ENCODE results near the gene FBXL7. TPM values are rescaled to one million over a fixed set of nuclear protein-coding genes. Genes with fewer than 3 reads are reported as not detected.

FBXL7 gene
- total RNA-seq, 2 experiments from 2014 or later = not detected

DNA sequence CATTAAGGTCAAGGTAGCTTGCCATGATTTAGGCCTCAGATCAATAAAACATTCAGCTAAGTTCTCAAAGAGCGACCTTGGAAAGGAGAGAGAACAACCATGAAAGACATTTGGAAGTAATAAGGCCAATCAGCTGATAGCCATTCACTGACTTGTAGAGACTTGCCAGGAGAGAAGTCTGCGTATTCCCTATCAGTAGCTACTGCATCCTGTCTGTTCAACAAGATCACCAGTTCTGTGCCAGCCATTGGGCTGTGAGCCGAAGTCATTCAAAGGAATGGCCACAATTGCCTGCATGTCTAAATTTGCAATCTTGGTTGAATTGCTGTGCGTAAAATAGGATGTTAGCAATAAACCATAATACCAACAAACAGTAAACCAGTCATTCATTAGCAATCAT, 219.8 kb downstream of the FBXL7 start:
- no peaks in the 10 kb centered on the region for H3K4me1 Mint-ChIP-seq (ENCODE audit: low read depth)
- no peaks in the 10 kb centered on the region for H3K27me3 Mint-ChIP-seq
- CTCF ChIA-PET = no interaction called here

DNA sequence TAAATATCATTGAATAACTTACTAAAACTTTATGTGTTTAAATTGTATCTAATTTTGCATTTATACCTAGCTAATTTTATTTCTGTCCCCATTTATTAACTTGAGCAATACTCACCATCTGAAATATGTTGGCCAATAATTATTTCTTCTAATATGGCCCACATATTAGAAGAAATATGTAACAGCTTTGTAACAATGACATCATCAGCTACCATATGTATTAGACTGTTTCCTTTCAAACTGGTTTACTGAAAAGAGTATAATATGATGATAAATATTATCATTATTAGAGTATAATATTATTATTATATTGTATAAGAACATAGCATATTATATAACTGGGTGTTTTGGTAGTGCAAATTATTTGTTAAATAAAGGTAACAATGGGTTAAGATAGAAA, 220.5 kb downstream of the FBXL7 start:
- intact Hi-C loops (cut with micrococcal nuclease) = no loop called here

More for the DNA sequence above, 219.8 kb downstream of the FBXL7 start:
- TF ChIP-seq, protein P1, sequence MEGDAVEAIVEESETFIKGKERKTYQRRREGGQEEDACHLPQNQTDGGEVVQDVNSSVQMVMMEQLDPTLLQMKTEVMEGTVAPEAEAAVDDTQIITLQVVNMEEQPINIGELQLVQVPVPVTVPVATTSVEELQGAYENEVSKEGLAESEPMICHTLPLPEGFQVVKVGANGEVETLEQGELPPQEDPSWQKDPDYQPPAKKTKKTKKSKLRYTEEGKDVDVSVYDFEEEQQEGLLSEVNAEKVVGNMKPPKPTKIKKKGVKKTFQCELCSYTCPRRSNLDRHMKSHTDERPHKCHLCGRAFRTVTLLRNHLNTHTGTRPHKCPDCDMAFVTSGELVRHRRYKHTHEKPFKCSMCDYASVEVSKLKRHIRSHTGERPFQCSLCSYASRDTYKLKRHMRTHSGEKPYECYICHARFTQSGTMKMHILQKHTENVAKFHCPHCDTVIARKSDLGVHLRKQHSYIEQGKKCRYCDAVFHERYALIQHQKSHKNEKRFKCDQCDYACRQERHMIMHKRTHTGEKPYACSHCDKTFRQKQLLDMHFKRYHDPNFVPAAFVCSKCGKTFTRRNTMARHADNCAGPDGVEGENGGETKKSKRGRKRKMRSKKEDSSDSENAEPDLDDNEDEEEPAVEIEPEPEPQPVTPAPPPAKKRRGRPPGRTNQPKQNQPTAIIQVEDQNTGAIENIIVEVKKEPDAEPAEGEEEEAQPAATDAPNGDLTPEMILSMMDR (IDR thresholded peaks at IDR 0.05) = no peak
- Mint-ChIP-seq H3K27ac (no peak overlapping the region), H3K36me3 (ENCODE audit: low read depth) (no peaks in the 10 kb centered on the region), H3K9me3 (no peaks in the 10 kb centered on the region), H3K4me3 (no peak overlapping the region)
- intact Hi-C loops (cut with micrococcal nuclease) = no loop called here
- POLR2A ChIA-PET = no interaction called here
- DNase-seq (no peak), ATAC-seq (no peak)

DNA sequence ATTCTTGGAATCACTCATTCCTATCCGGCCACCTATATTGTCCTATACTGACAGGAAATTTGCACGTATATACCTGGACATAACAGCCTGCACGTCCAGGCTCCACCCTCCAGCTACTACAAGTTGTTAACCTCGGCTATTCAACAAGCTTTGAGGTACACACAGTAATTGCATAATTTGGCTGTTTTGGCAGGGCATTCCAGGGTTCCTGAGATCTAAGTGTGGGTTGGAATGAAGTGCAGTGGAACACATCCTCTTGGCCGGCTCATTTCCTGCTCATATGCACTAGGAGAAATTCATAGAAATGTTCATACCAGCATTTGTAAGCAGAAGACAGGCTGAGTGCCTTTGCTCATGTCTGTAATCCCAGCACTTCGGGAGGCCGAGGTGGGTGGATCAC, 222.3 kb downstream of the FBXL7 start:
- POLR2A ChIA-PET = no interaction called here
- Mint-ChIP-seq H3K9me3 (peaks cover 4% of the 10 kb centered on the region), H3K27ac (no peak overlapping the region), H3K4me1 (ENCODE audit: low read depth) (no peaks in the 10 kb centered on the region), H3K4me3 (no peak overlapping the region), H3K36me3 (ENCODE audit: low read depth) (no peaks in the 10 kb centered on the region), H3K27me3 (no peaks in the 10 kb centered on the region)
- ATAC-seq (no peak), DNase-seq (no peak)
- TF ChIP-seq, protein P1 (IDR thresholded peaks at IDR 0.05) = no peak
- intact Hi-C loops (cut with micrococcal nuclease) = no loop called here
- CTCF ChIA-PET = no interaction called here

More for the DNA sequence above, 220.5 kb downstream of the FBXL7 start:
- ATAC-seq (no peak), DNase-seq (no peak)
- H3K27me3 Mint-ChIP-seq = no peaks in the 10 kb centered on the region
- no peak overlapping the region for H3K4me3 Mint-ChIP-seq
- H3K4me1 Mint-ChIP-seq (ENCODE audit: low read depth) = no peaks in the 10 kb centered on the region
- ChIA-PET CTCF (no interaction called here), POLR2A (no interaction called here)
- peaks cover 2% of the 10 kb centered on the region for H3K9me3 Mint-ChIP-seq
- H3K36me3 Mint-ChIP-seq (ENCODE audit: low read depth) = no peaks in the 10 kb centered on the region
- TF ChIP-seq, protein P1 (IDR thresholded peaks at IDR 0.05) = no peak
- no peak overlapping the region for H3K27ac Mint-ChIP-seq

DNA sequence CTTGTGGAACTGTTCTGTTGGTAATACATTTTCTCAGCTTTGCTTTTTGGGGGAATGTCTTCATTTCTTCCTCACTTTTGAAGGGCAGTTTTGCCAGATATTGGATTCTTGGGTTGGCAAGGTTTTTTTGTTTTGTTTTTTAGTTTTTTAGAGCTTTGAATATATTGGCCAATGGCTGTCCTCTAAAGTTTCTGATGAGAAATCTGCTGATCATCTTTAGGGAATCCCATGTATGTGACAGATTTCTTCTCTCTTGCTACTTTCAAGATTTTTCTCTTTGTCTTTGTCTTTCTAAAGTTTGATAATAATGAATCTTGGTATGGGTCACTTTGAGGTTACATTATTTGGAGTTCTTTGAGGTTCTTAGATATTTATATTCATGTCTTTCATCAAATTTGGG, 227.4 kb downstream of the FBXL7 start:
- Mint-ChIP-seq H3K27ac (no peak overlapping the region), H3K9me3 (peaks cover 10% of the 10 kb centered on the region), H3K4me1 (ENCODE audit: low read depth) (no peaks in the 10 kb centered on the region), H3K27me3 (no peaks in the 10 kb centered on the region), H3K36me3 (ENCODE audit: low read depth) (no peaks in the 10 kb centered on the region), H3K4me3 (no peak overlapping the region)
- TF ChIP-seq, protein P1 (IDR thresholded peaks at IDR 0.05) = no peak
- no peak for ATAC-seq
- ChIA-PET POLR2A (no interaction called here), CTCF (no interaction called here)
- no peak for DNase-seq
- intact Hi-C loops (cut with micrococcal nuclease) = no loop called here

DNA sequence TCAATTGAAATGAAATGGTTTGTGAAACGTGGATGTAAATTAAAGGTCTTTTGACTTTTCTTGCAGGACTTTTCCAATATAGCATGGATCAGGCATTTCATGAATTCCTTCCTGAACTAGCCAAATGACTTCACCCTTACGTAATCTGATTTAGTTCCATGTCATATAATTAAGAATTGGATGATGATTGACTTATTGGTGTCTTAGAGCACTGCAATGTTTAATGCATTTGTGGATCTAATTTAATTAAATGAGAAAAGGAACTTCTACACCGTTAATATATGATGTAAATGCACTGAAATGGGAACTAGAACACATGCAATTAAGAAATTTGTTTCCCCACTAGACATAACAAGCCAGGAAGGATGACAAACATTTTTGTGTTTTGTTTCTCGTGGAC, 228.8 kb downstream of the FBXL7 start:
- DNase-seq (no peak), ATAC-seq (no peak)
- Mint-ChIP-seq H3K27ac (no peak overlapping the region), H3K27me3 (no peaks in the 10 kb centered on the region), H3K36me3 (ENCODE audit: low read depth) (no peaks in the 10 kb centered on the region), H3K9me3 (peaks cover 10% of the 10 kb centered on the region), H3K4me1 (ENCODE audit: low read depth) (no peaks in the 10 kb centered on the region), H3K4me3 (no peak overlapping the region)
- ChIA-PET POLR2A (no interaction called here), CTCF (no interaction called here)
- intact Hi-C loops (cut with micrococcal nuclease) = no loop called here
- TF ChIP-seq, protein P1 (IDR thresholded peaks at IDR 0.05) = no peak
